ENCODE measurements around the gene C14orf180. TPM values are rescaled to one million over a fixed set of nuclear protein-coding genes. Genes with fewer than 3 reads are reported as not detected.

The C14orf180 gene
- total RNA-seq = 0.49 TPM

GRCh38 chr14:104579507-104579906 lies at the start of gene C14orf180:
C14orf180 (plus strand) TSS chr14:104579764; CDS start chr14:104586431, 6,667 bp downstream.

DNA sequence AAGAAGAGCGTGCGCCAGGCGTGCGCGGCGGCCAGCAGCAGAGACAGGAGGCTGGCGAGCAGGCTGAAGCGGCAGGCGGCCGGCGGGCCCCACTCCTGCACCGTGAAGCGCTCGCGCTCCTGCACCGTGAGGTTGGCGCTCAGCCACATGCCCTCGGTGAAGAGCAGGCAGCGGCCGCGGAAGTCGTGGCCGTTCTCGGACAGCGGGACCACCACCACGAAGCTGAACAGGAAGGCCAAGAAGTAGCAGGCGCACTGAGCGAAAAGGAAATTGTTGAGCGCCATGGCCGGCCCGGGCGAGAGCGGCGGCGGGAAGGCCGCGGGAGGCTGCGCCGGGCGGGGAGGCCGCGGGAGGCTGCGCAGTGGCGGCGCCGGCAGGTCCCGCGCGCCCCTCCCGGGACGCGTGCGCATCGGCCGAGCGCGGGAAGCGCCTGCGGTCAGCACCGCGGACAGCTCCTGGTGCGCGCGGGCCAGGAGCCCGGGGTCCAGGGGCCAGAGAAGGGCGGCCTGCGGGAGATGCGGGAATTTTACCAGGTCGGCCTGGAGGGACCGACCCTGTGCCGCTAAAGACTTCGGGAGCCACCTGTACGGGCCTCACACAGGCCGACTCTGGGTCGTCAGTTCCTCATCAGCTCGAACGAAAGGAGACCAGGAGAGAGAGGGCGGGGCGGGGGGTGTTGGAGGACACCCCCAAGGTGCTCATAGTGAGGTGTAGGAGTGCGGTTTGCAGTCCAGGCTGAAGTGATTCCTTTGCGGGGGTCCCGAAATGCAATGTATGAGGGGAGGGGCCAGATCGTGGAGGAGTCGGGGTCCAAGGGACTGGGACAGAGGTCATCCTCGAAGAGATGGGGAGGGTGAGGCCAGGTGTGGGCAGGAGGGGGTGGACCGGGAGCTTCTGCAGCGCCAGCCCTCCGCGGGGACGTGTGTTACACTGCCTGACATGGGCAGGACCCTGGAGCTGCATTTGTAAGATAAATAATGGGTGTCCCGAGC lies 25.2 kb downstream of the C14orf180 start, which contains the start of gene TMEM179:
Gene TMEM179 (minus strand): TSS at position 315 of the 992 bp plus-strand sequence. CDS start 31 bp downstream, at position 284.

Other genes starting within 250 kb of the C14orf180 start
- gene TMEM179, start 25.0 kb downstream of the C14orf180 start, total RNA-seq = 24.7 TPM
- 43.8 TPM for gene INF2, start 109.9 kb downstream of the C14orf180 start, total RNA-seq
- gene ADSS1, start 144.5 kb downstream of the C14orf180 start, total RNA-seq = 17.1 TPM
- gene SIVA1, start 173.4 kb downstream of the C14orf180 start, total RNA-seq = 125 TPM
- 122 TPM for gene AKT1, start 216.0 kb downstream of the C14orf180 start, total RNA-seq
- gene ZBTB42, start 221.3 kb downstream of the C14orf180 start, total RNA-seq = 5.4 TPM